H7 (cell line): ENCODE data around the gene SRPRA. TPM values are rescaled to one million over a fixed set of nuclear protein-coding genes. Genes with fewer than 3 reads are reported as not detected.
A peak's percentile ranks its signal among the peaks of the same experiment; 100 is the strongest.
"Not testable (repeated sequence)": the region's sequence is repeated elsewhere in the genome, so short reads cannot be mapped to it uniquely, and the experiment has no call there.

Experiments
- DNase-seq: peaks from one replicate; pipeline ENCODE4 v3.0.0; 2012
- H3K27me3 ChIP-seq: 2 replicates; pipeline ENCODE4 v1.6.0; 2011; ENCODE audit warnings: mild to moderate bottlenecking, low read length; ENCODE audit not compliant: control insufficient read depth, insufficient read depth
- H3K36me3 ChIP-seq: replicated peaks from 2 replicates; pipeline ENCODE4 v1.5.1; 2011; ENCODE audit warnings: low read length; ENCODE audit not compliant: control insufficient read depth, insufficient read depth
- H3K4me3 ChIP-seq: 2 replicates; pipeline ENCODE4 v1.5.1; 2011; ENCODE audit warnings: low read depth, mild to moderate bottlenecking, control low read depth, low read length, moderate library complexity; ENCODE audit not compliant: insufficient read depth
- total RNA-seq: library from RNA; depleted of rRNA; stranded (reverse); fragments of >200 nt; shearing (Covaris generic); gene quantifications from 2 replicates; pipeline ENCODE4 v1.2.3, GENCODE V29; 2014

SRPRA gene
- total RNA-seq, 1 experiment from 2014 or later, result 72.7 TPM

GRCh38 chr11:126277322-126277721 lies 8.6 kb upstream of the SRPRA start:
- Histone ChIP-seq H3K36me3 (peaks cover 34% of the 10 kb centered on the region), H3K27me3 (peaks cover 6% of the 10 kb centered on the region)
- DNase-seq, result no peak

GRCh38 chr11:126268361-126268707 lies 361 bp downstream of the SRPRA start:
- DNase-seq, result peak; percentile 77
- H3K36me3 ChIP-seq, result peaks cover 46% of the 10 kb centered on the region
- peak overlapping the region; percentile 80 for H3K4me3 ChIP-seq
- no peaks in the 10 kb centered on the region for H3K27me3 ChIP-seq

More at GRCh38 chr11:126277322-126277721, 8.6 kb upstream of the SRPRA start:
- H3K4me3 ChIP-seq, result no peak overlapping the region

GRCh38 chr11:126267650-126268049 lies 1.0 kb downstream of the SRPRA start:
- peak overlapping the region; percentile 80 for H3K4me3 ChIP-seq
- H3K36me3 ChIP-seq, result peaks cover 47% of the 10 kb centered on the region
- no peak for DNase-seq
- H3K27me3 ChIP-seq, result no peaks in the 10 kb centered on the region

GRCh38 chr11:126265811-126266210 lies 2.9 kb downstream of the SRPRA start:
- peaks cover 48% of the 10 kb centered on the region for H3K36me3 ChIP-seq
- DNase-seq, result no peak
- H3K27me3 ChIP-seq, result no peaks in the 10 kb centered on the region
- no peak overlapping the region for H3K4me3 ChIP-seq

- DNase-seq, result no peak
- Histone ChIP-seq H3K4me3 (no peak overlapping the region), H3K27me3 (no peaks in the 10 kb centered on the region), H3K36me3 (peaks cover 48% of the 10 kb centered on the region)
Measured at GRCh38 chr11:126263489-126263888, 5.2 kb downstream of the SRPRA start.

- Histone ChIP-seq H3K36me3 (peaks cover 49% of the 10 kb centered on the region), H3K4me3 (no peak overlapping the region), H3K27me3 (no peaks in the 10 kb centered on the region)
- no peak for DNase-seq
Measured at GRCh38 chr11:126262216-126262615, 6.5 kb downstream of the SRPRA start.

GRCh38 chr11:126257764-126258163 lies 10.9 kb downstream of the SRPRA start:
- Histone ChIP-seq H3K27me3 (no peaks in the 10 kb centered on the region), H3K4me3 (no peak overlapping the region), H3K36me3 (peaks cover 9% of the 10 kb centered on the region)
- no peak for DNase-seq

- H3K36me3 ChIP-seq, result peaks cover 6% of the 10 kb centered on the region
- H3K4me3 ChIP-seq, result no peak overlapping the region
- H3K27me3 ChIP-seq, result no peaks in the 10 kb centered on the region
- DNase-seq, result no peak
Measured at GRCh38 chr11:126257144-126257543, 11.6 kb downstream of the SRPRA start.

- Histone ChIP-seq H3K4me3 (no peak overlapping the region), H3K36me3 (peaks cover 5% of the 10 kb centered on the region)
- DNase-seq, result no peak
Measured at GRCh38 chr11:126256216-126256615, 12.5 kb downstream of the SRPRA start.

GRCh38 chr11:126255507-126255906 lies 13.2 kb downstream of the SRPRA start:
- not testable (repeated sequence) for H3K36me3 ChIP-seq, H3K4me3 ChIP-seq, H3K27me3 ChIP-seq, DNase-seq

More at GRCh38 chr11:126256216-126256615, 12.5 kb downstream of the SRPRA start:
- H3K27me3 ChIP-seq, result no peaks in the 10 kb centered on the region

GRCh38 chr11:126254819-126255218 lies 13.9 kb downstream of the SRPRA start:
- Histone ChIP-seq H3K27me3 (no peaks in the 10 kb centered on the region), H3K4me3 (no peak overlapping the region), H3K36me3 (peaks cover 5% of the 10 kb centered on the region)
- no peak for DNase-seq

- no peak overlapping the region for H3K4me3 ChIP-seq
- H3K27me3 ChIP-seq, result no peaks in the 10 kb centered on the region
- no peak for DNase-seq
- peaks cover 5% of the 10 kb centered on the region for H3K36me3 ChIP-seq
Measured at GRCh38 chr11:126253265-126253664, 15.4 kb downstream of the SRPRA start.

- Histone ChIP-seq H3K36me3 (peaks cover 5% of the 10 kb centered on the region), H3K4me3 (no peak overlapping the region), H3K27me3 (no peaks in the 10 kb centered on the region)
- DNase-seq, result no peak
Measured at GRCh38 chr11:126246636-126247035, 22.1 kb downstream of the SRPRA start.

- no peak overlapping the region for H3K4me3 ChIP-seq
- peaks cover 1% of the 10 kb centered on the region for H3K36me3 ChIP-seq
- DNase-seq, result no peak
- no peaks in the 10 kb centered on the region for H3K27me3 ChIP-seq
Measured at GRCh38 chr11:126233391-126233790, 35.3 kb downstream of the SRPRA start.

- no peak for DNase-seq
- Histone ChIP-seq H3K36me3 (no peaks in the 10 kb centered on the region; the same call in none of the 2 replicates), H3K27me3 (no peaks in the 10 kb centered on the region), H3K4me3 (no peak overlapping the region)
Measured at GRCh38 chr11:126232683-126233082, 36.0 kb downstream of the SRPRA start.
